Measurements from ENCODE around the gene SCARF2.
"Not testable (repeated sequence)": the region's sequence is repeated elsewhere in the genome, so short reads cannot be mapped to it uniquely, and the experiment has no call there.

Gene SCARF2

DNA sequence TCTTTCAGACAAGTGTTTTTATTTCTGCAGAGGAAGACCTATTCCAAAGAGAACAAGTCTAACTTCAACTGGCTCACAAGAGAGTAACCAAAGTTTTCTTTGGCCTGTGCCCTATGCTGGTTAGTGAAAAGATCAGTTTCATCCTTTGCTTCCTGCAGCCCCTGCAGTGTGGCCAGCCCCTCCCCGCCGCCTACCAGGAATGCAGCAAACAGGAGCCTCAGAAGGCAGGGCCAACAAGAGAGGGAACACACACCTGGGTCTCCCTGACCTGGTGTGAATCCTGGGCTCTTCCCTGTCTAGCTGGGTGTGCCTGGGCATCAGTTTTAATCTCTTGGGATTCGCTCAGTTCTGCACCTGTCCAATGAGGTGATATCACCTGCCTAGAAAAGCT is 21.5 kb upstream of the SCARF2 start:
- no peak for DNase-seq

GRCh38 chr22:20458530-20459151 is 21.0 kb upstream of the SCARF2 start:
- no peak for DNase-seq

GRCh38 chr22:20457506-20458240 is 20.0 kb upstream of the SCARF2 start:
- DNase-seq: no peak

DNA sequence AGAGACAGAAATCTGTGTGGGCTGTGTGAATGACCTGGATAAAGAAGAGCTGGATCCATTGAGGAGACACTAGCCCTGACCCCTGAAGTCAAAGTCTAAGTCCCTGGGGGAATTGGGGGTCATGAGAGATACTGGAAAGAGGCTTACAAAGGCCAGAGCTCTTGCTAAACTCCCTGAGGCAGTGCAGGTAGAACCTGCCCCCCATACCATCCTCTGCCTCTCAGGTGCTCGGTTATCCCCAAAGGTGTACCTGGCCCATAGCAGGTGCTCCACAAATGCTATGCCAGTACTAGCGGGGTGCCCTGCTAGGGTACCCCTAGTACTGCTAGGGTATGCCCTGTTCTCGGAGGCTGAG is 19.1 kb upstream of the SCARF2 start:
- DNase-seq: no peak

- DNase-seq: peak; percentile 71
These were observed 18.6 kb upstream of the SCARF2 start for GRCh38 chr22:20456064-20456721.

GRCh38 chr22:20455709-20456063 is 18.1 kb upstream of the SCARF2 start:
- DNase-seq: no peak

DNA sequence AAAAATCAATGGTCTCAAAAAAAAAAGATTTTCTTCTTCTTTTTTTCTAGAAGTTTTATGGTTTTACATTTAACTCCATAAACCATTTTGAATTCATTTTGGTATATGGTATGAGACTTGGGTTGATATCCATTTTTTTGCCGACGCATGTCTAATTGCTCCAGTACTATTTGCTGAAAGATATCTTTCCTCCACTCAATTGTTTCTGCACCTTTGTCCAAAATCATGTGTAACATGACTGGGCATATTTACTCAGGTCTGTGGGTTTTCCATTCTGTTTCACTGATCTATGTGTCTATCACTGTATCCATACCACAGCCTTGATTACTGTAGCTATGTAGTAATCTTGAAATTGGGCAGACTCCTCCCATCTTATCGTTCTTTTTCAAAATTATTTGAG is 15.6 kb upstream of the SCARF2 start:
- DNase-seq: no peak

DNA sequence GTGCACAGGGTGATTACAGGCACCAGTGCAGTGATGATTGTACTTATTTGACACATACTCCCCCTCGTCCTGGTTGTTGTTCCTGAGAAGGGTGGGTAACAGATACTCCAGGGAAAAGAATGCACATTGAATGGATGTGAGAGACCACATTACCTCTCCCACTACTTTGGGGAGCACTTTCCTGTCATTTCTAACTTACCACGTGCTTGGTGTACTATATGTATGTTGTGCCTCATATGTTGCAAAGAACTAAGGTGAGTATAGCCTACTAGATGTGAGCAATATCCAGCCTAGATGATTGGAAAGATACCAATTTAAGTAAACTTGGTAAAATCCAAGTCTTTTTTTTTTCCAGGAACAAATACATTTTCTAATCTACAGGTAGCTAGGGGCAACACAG is 14.3 kb upstream of the SCARF2 start:
- DNase-seq: no peak

DNA sequence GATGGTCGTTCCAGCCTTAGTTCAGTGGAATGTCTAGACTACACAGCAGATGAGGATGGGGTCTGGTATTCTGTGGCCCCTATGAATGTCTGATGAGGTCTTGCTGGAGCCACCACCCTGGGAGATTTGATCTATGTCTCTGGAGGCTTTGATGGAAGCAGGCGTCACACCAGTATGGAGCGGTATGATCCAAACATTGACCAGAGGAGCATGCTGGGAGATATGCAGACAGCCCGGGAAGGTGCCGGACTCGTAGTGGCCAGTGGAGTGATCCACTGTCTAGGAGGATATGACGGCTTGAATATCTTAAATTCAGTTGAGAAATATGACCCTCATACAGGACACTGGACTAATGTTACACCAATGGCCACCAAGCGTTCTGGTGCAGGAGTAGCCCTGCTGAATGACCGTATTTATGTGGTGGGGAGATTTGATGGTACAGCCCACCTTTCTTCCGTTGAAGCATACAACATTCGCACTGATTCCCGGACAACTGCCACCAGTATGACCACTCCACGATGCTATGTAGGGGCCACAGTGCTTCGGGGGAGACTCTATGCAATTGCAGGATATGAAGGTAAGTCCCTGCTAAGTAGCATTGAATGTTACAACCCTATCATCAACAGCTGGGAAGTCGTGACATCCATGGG is 13.6 kb upstream of the SCARF2 start:
- DNase-seq: not testable (repeated sequence)

GRCh38 chr22:20450551-20450906 is 12.9 kb upstream of the SCARF2 start:
- DNase-seq: no peak

- DNase-seq: no peak
These were observed 12.4 kb upstream of the SCARF2 start for GRCh38 chr22:20449819-20450550.

- no peak for DNase-seq
These were observed 11.0 kb upstream of the SCARF2 start for GRCh38 chr22:20448630-20449029.

GRCh38 chr22:20446383-20446970 is 8.9 kb upstream of the SCARF2 start:
- no peak for DNase-seq

GRCh38 chr22:20444325-20444724 is 6.7 kb upstream of the SCARF2 start:
- DNase-seq: no peak

DNA sequence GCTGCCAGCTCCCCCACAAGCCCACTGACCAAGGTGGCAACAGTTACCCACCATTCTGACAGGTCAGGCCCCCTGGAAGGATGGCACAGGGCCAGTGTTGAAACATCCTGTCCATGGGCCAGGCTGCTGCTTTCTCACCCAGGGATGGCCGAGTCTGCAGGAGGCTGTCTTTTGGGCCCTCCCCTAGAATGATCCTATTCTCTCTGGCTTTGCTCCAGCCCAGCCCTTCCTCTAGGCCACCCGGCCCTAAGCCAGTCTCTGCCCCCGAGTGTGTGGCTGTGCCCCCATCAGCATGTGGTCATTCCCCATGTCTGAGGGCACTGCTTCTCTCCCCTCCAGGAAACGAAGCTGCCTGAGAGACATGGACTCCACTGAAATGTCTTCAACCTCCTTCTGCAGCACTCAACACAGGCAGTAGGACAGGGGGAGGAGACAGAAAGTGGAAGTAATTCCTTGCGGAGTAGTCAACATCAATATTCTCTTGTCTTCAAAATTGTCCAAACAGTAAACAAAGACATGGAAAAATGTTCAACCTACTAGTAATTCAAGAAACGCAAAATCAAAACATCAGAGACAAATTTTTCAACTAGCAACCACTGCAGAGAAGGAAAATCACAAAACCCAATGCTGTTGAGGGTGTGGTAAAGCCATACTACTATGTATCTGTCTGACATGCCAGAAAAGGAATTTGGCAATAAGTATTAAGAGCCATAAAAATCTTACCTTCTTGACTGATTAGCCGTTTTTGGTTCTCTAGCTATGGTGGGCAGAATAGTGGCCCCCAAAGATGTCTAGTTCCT is 5.1 kb upstream of the SCARF2 start:
- no peak for DNase-seq

DNA sequence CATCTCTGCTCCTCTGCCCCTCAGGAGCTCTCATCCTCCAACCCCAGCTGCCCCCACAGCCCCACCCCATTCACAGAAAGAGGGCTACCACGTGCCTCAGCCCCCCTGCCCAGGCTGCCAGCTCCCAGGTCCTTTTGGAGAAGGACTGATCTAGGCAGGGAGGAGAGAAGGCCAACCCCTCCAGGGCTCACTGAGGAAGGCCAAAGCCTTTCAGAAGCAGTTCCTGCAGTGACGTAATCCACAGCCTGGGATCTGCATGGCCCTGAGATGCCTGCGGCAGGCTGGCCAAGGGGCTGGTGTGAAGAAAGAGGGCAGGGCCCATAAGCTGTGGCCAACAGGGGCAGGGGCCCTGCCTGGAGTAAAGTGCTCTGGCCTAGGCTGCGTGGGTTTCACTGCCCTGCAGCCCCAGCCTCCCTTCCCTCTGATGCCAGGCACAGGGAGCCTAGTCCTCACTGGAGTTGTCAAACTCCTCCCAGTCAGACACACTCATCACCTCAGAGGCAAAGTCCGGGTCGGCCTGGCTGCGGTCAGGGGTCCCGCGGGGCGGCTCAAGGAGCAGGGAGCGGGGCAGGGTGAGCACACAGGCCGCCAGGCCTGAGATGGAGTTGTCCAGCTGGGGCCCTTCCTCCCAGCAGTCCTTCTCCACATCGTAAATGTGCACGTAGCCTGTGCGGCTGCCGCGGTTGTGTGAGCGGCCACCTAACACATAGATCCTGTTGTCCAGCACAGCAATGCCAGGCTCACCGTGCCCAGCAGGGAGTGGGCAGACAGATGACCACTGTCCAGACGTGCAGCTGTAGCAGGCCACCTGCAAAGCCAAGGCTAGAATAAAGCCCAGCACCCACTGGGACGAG is 4.2 kb upstream of the SCARF2 start:
- no peak for DNase-seq

DNA sequence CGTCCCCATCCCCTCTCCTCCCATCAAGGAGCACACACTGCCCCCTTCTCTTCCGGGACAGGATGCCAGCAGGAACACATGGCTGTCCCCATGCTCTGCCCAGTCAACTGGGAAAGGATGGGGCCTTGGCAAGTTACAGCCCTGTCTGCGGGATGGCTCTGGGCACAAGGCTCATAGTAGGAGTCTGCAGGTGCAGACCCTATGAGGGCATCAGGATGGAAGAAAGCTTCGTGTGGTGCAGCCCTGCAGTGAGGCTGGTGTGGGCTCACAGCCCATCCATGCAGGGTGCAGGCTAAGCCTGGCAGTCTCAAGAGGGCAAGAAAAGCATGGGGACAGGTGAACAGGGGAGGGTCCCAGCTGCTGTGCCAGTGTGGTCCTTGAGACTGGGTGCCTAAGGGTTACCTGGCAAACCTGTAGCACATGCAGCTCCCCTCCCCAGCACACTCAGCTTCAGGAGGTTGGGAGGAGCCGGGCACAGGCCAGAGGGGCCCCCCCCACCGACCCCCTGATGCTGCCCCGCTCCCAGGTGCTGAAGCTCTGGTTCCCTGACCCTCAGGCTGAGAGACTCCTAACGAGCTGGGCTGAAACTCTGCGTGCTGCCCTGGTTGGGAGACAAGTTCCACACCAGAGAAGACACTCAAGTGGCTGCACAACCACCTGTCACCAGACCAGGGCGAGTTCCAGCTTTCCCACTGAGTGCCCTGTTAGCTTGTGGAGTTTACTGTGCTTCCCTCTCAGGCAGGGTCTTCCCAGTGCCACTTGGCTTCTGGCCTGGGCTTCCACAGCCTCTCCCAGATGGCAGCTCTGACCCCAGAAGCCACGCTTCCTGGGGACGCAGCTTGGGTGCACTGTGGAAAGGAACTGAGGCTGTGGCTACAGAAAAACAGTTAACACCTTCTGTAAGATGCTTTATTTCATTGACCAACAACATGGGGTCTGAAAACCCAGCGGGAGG is 3.3 kb upstream of the SCARF2 start:
- no peak for DNase-seq

- DNase-seq: no peak
These were observed 2.4 kb upstream of the SCARF2 start for GRCh38 chr22:20439928-20440575.

DNA sequence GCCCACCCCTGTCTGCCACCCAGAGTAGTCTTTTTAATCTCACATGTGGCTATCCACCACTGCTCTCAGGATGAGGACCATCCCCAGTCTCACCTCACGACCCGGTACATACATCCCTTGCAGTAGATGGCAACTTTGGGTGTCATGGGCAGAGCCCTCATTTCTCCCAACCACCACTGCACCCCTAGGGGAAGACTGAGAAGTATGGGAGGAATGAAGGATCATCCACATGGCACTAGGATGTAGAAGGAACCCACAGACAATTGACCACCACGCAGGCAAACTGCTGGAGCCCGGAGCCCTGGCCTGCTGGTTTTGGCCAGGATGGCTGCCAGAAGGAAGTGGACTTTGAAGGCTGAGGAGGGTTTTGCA is 1.9 kb upstream of the SCARF2 start:
- DNase-seq: no peak
